GM18870 (cell line): ENCODE measurements around the gene GDPD5.

Source experiments
- ATAC-seq: cut with Tn5 transposase; IDR thresholded peaks from one replicate; pipeline ENCODE4 v1.9.1; 2021; ENCODE audit warnings: moderate library complexity; ENCODE audit not compliant: unreplicated experiment

The GDPD5 gene

GRCh38 chr11:75406338-75406777, 119.4 kb downstream of the GDPD5 start:
- ATAC-seq = no peak

- no peak for ATAC-seq
Observed at GRCh38 chr11:75403983-75404658, 121.6 kb downstream of the GDPD5 start.

DNA sequence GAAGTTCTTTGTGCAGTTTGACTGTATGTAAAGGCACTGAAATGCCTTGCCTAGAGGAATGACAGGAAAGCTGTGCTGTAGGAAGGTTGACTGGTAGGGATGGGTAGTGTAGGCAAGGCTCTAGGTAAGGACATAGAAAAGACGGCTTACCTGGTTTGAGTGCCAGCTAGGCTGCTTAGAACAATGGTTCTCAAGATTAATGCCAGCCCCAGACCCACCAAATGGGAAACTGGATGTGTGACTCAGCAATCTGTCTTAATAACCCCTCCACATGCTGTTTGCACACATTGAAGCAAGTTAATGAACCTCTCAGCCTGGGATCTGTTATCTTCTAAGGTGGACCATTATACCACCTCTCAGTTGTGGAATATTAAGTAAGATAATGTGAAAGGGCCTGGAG, 122.7 kb downstream of the GDPD5 start:
- no peak for ATAC-seq

DNA sequence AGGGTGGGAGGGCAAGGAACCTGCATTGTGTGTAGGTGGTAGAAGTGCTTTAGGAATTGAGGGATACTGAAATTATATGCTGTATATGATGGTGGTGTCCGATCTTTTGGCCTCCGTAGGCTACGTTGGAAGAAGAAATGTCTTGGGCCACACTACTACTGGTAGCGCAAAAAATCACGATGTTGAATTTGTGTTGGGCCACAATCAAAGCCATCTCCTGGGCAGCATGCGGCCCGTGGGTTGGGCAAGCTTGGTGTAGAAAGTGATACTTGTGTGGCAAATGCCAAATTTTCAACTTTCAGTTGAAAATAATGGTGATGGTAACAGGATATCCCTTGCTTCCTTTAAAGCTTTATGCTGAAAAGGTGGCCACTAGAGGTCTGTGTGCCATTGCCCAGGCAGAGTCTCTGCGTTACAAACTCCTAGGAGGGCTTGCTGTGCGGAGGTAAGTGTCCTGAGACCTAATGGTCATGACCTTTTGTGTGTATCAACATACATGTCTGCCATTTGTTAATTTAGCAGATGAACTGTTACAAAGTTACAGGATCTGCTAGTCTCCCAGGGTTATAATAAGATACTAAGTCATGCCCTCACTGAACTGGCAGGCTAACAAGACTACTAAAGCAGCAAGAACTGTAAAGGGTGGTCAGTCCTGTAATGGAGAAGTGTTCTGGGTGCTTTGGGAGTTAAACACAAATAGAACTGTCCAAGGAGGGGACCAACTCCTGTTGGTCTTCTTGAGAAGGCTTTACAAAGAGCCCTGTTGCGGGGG, 123.6 kb downstream of the GDPD5 start:
- no peak for ATAC-seq

DNA sequence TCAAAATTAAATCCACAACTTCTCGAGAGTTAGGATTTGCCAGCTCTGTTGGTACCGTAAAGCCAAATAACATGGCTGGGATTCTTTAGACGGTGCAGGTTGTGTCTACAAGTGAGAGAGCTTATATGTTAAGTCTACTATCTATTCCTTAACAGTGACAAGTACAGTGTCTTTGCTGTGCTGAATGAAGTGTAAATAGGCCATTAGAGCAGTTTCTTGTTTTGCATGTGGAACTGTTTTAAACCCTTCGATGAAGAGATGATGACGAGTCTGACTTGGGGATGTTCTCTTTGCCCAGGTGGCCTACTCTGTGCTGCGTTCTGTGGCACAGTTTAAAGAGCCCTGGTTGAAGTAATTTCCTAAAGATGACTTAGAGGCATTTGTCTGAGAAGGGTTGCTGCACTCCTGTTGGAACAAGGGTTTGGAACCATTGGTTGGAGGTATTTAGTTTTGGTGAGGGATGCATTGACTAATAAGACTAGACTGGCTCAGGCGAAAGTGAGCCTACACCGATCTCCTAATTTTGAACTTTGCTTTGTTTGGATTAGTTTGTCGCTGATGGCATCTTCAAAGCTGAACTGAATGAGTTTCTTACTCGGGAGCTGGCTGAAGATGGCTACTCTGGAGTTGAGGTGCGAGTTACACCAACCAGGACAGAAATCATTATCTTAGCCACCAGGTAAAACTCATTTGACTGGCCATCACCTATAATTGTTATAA, 125.4 kb downstream of the GDPD5 start:
- ATAC-seq = no peak

GRCh38 chr11:75399344-75400145, 126.2 kb downstream of the GDPD5 start, which contains the start of gene RPS3:
TSS of gene RPS3 (plus strand) at chr11:75399518. CDS start at chr11:75399548, 30 bp downstream.
- peak; percentile 72 for ATAC-seq

DNA sequence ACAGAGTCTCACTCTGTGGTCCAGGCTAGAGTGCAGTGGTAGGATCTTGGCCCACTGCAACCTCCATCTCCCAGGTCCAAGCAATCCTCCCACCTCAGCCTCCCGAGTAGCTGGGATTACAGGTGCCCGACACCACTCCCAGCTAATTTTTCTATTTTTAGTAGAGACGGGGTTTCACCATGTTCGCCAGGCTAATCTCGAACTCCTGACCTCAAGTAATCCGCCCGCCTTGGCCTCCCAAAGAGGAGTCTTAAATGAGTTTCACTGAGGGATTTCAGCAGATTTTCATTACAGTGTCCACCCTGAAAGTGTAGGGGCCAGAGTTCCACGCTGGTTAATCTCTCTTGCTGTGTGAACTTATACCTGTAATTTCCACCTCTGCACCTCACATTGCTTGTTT, 126.8 kb downstream of the GDPD5 start:
- ATAC-seq = no peak

DNA sequence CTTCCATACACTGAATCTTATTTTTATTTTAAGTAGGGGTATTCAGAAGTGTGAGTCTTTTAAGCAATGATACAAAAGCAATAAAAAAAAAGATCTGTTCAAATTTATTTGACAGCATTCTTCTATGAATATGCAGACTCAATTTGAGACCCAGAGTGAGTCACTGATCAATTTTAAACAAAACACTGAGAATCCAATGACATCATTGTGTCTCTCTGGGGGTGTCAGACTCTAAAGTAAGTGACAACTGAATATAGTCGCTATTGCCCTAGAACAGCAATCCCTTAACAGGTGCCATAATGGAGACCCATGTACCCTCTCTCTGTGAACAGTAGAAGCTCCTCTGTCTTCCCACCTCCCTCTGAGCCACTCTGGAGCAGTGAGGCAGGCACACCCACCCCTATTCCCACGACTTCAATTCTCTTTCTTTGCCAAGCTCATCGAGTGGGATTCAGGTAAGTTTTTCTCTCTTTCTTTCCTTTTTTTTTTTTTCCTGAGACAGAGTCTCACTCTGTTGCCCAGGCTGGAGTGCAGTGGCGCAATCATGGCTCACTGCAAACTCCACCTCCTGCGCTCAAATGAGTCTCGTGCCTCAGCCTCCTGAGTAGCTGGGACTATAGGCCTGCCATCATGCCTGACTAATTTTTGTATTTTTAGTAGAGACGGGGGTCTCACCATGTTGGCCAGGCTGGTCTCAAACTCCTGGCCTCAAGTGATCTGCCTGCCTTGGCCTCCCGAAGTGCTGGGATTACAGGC, 131.5 kb downstream of the GDPD5 start:
- no peak for ATAC-seq

DNA sequence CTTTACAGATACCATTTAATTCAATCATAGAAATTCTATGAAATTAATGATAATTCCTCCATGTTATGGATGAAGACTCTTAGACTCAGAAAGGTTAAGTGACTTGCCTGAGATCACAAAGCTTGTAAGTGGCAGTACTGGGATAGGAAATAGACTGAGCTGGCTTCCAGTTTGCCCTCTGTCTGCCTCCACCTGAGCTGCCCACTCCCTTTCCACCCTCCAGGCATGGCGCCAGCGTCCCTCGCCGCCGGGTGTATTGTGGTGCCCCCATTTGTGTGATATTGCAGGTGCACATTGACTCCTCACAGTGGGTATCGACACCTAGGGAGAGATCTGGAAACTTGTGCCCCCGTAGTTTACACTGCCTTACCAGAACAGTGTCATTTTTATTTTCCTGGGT, 135.8 kb downstream of the GDPD5 start:
- no peak for ATAC-seq

GRCh38 chr11:75389276-75389605, 136.5 kb downstream of the GDPD5 start:
- no peak for ATAC-seq

- no peak for ATAC-seq
Observed at GRCh38 chr11:75388386-75389275, 137.1 kb downstream of the GDPD5 start.

DNA sequence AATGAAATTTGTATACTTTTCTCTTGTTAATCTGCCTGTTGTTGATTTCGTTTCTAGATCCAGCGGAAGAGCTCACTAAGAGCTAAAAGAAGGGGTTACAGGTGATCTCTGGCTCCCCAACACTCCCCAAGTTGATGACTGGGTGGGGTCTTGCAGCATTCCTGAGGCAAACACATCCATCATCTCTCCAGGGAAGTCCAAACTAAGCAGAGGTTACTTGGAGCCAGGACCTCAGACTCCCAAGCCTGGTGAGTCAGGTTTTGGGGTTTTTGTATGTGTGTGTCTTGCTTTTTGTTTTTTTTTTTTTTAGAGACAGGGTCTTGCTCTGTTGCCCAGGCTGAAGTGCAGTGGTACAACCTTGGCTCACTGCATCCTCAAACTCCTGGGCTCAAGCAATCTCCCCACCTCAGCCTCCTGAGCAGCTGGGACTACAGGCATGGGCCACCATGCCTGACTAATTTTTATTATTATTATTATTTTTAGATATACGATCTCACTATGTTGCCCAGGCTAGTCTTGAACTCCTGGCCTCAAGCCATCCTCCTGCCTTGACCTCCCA, 137.9 kb downstream of the GDPD5 start:
- no peak for ATAC-seq

GRCh38 chr11:75386942-75387630, 138.7 kb downstream of the GDPD5 start:
- ATAC-seq = no peak
